GM12873 (cell line): ENCODE data around the gene HSPD1.

Experiments
- CTCF ChIP-seq: IDR thresholded peaks from 2 replicates; pipeline ENCODE4 v1.5.1; 2012; ENCODE audit warnings: low read depth, mild to moderate bottlenecking, moderate library complexity, low read length, control low read depth; ENCODE audit not compliant: insufficient read depth; ENCODE audit errors: missing control alignments

HSPD1 gene

GRCh38 chr2:197496695-197497094 lies 2.9 kb downstream of the HSPD1 start:
- no peak for TF ChIP-seq CTCF

- TF ChIP-seq CTCF: no peak
Measured at GRCh38 chr2:197495433-197496134, 4.1 kb downstream of the HSPD1 start.

- TF ChIP-seq CTCF: no peak
Measured at GRCh38 chr2:197487385-197487784, 12.3 kb downstream of the HSPD1 start.

GRCh38 chr2:197486175-197486574 lies 13.5 kb downstream of the HSPD1 start:
- TF ChIP-seq CTCF: no peak

GRCh38 chr2:197480165-197481036 lies 19.2 kb downstream of the HSPD1 start:
- no peak for TF ChIP-seq CTCF

- no peak for TF ChIP-seq CTCF
Measured at GRCh38 chr2:197477797-197478196, 21.8 kb downstream of the HSPD1 start.

GRCh38 chr2:197472166-197472565 lies 27.5 kb downstream of the HSPD1 start:
- no peak for TF ChIP-seq CTCF
